HUES6 (cell line): ENCODE data around the gene ZNF451.

ENCODE experiments used
- H3K27ac ChIP-seq: 2 replicates; pipeline ENCODE4 v1.7.0; 2013; ENCODE audit warnings: low read depth, mild to moderate bottlenecking, low read length, inconsistent platforms
- H3K27me3 ChIP-seq: 2 replicates; pipeline ENCODE4 v1.6.1; 2013; ENCODE audit warnings: low read length; ENCODE audit not compliant: control insufficient read depth, insufficient read depth
- H3K36me3 ChIP-seq: 2 replicates; pipeline ENCODE4 v1.6.1; 2013; ENCODE audit warnings: low read length; ENCODE audit not compliant: control insufficient read depth, insufficient read depth
- H3K4me1 ChIP-seq: 2 replicates; pipeline ENCODE4 v1.6.1; 2013; ENCODE audit warnings: low read length; ENCODE audit not compliant: control insufficient read depth, insufficient read depth
- H3K4me3 ChIP-seq: 2 replicates; pipeline ENCODE4 v1.5.1; 2013; ENCODE audit warnings: low read depth, low read length
- H3K9ac ChIP-seq: one replicate; pipeline ENCODE4 v1.6.1; 2013; ENCODE audit warnings: mild to moderate bottlenecking, low read length
- H3K9me3 ChIP-seq: 2 replicates; pipeline ENCODE4 v1.6.1; 2013; ENCODE audit warnings: low read depth, low read length; ENCODE audit not compliant: control insufficient read depth, insufficient read depth

The ZNF451 gene

DNA sequence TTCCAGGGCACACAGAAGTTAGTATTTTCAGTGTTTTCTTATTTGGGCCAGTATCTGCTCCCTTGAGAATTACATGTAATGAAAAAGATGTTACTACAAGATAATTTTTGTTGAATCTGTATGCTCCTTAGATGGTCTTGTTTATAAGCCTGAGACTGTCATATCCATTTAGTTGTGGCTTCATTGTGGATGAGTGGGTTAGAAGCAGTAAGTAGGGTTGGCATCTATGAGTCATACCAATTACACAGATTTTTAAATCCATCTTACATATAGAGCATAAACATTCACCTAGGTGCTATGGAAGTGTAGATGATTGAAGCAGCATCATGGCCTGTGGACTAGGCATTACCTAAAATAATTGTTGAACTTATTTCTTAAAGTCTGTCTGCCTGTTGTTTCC, 68.7 kb downstream of the ZNF451 start:
- Histone ChIP-seq H3K27me3 (no peaks in the 10 kb centered on the region), H3K36me3 (peaks cover 35% of the 10 kb centered on the region), H3K4me3 (no peak overlapping the region), H3K4me1 (no peaks in the 10 kb centered on the region), H3K9me3 (no peaks in the 10 kb centered on the region; the same call in 1 of the 2 replicates), H3K27ac (no peak overlapping the region), H3K9ac (no peak overlapping the region)

DNA sequence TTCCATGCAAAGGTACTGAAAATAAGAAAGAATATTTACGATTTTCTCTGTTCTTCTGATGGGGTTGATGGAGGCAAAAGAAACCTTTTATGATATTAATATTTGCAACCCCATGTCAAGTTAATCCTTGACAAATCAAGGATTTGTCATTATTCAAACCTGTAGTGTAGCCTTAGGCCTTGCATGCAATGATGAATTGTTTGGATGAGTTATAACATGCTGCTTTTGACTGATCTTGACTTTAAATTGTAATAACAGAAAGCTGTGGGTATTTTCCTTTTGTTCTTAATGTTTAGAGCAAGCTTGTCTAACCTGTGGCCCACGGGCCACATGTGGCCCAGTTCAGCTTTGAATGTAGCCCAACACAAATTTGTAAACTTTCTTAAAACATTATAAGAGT, 69.1 kb downstream of the ZNF451 start:
- H3K9me3 ChIP-seq: peaks cover 3% of the 10 kb centered on the region; the same call in 1 of the 2 replicates
- no peak overlapping the region for H3K9ac ChIP-seq
- H3K4me3 ChIP-seq: no peak overlapping the region
- H3K27ac ChIP-seq: no peak overlapping the region
- H3K4me1 ChIP-seq: no peaks in the 10 kb centered on the region
- H3K27me3 ChIP-seq: no peaks in the 10 kb centered on the region
- peaks cover 35% of the 10 kb centered on the region for H3K36me3 ChIP-seq

DNA sequence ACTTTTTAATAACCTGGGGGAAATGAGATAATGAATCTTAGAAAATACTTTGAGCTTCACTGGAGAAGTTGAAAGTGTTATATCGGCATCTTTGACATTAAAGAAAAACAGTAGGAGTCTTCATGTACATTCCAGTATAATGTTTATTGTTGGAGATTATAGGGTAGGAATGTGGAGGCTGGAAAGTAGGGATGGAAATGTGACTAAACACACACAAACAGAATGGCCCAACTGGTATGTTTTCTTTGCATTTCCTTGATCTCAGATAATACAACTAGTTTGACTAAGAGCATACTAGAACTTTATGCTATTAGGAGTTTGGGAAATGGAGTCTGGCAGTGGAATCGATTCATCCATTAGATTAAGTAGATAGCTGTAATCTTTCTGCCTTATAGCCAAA, 72.0 kb downstream of the ZNF451 start:
- Histone ChIP-seq H3K4me1 (no peaks in the 10 kb centered on the region), H3K27me3 (no peaks in the 10 kb centered on the region), H3K4me3 (no peak overlapping the region), H3K27ac (no peak overlapping the region), H3K9ac (no peak overlapping the region), H3K36me3 (peaks cover 37% of the 10 kb centered on the region), H3K9me3 (peaks cover 16% of the 10 kb centered on the region; the same call in 1 of the 2 replicates)

DNA sequence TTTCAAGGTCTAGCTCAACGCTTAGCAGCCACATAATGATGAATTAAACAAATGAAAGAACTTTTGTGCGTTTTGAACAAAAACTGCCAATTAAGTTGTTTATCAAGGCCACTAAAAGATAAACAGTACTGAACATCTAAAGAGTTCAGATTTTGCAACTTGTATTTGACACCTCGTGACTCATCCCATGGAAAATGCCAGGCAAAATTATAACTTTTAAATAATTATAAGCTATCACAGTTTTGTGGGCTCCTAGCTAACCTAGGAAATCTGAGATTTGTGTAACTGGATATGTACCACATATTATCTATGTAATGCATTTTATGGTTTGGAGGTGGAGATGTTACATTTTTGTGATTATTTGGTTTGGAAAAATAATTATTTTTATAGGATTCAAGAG, 72.5 kb downstream of the ZNF451 start:
- H3K27ac ChIP-seq: no peak overlapping the region
- H3K9ac ChIP-seq: no peak overlapping the region
- H3K4me3 ChIP-seq: no peak overlapping the region
- peaks cover 41% of the 10 kb centered on the region for H3K36me3 ChIP-seq
- H3K27me3 ChIP-seq: no peaks in the 10 kb centered on the region
- H3K4me1 ChIP-seq: no peaks in the 10 kb centered on the region
- H3K9me3 ChIP-seq: peaks cover 16% of the 10 kb centered on the region; the same call in 1 of the 2 replicates

DNA sequence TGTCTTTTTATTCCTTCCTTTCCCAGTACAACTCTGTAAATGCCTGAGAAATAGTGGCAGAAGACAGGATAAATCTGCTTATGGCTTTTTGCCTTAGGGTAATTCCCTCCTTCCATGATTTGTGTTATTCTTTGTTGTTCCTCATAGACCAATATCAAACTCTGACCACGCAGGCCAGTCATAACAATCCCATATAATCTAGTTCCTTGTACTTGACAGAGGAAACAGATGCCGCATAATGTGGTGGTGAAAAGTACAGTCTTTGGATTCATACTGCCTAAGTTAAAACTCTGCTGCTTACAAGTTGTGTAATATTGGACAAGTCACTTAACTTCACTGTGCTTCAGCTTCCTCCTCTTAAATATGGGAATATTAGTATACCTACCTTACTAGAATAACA, 74.0 kb downstream of the ZNF451 start:
- Histone ChIP-seq H3K9me3 (peaks cover 16% of the 10 kb centered on the region; the same call in 1 of the 2 replicates), H3K4me3 (no peak overlapping the region), H3K27me3 (no peaks in the 10 kb centered on the region), H3K36me3 (peaks cover 48% of the 10 kb centered on the region), H3K4me1 (no peaks in the 10 kb centered on the region), H3K9ac (no peak overlapping the region), H3K27ac (no peak overlapping the region)

DNA sequence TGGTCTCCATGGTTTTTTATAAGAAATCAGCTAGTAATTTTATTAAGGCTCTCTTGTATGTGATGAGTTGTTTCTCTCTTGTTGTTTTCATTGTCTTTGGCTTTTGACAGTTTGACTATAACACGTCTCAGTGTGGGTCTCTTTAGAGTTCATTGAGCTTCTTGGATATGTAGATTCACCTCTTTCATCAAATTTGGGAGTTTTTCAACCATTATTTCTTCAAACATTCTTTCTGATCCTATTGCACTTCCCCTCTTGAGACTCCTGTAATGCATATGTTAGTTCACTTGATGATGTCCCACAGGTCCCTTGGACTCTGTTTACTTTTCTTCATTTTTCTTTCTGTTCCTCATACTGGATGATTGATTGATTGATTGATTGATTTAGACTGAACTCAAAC, 75.1 kb downstream of the ZNF451 start:
- H3K9ac ChIP-seq: no peak overlapping the region
- H3K4me1 ChIP-seq: no peaks in the 10 kb centered on the region
- H3K4me3 ChIP-seq: no peak overlapping the region
- H3K27ac ChIP-seq: no peak overlapping the region
- H3K9me3 ChIP-seq: peaks cover 16% of the 10 kb centered on the region; the same call in 1 of the 2 replicates
- peaks cover 48% of the 10 kb centered on the region for H3K36me3 ChIP-seq
- no peaks in the 10 kb centered on the region for H3K27me3 ChIP-seq

DNA sequence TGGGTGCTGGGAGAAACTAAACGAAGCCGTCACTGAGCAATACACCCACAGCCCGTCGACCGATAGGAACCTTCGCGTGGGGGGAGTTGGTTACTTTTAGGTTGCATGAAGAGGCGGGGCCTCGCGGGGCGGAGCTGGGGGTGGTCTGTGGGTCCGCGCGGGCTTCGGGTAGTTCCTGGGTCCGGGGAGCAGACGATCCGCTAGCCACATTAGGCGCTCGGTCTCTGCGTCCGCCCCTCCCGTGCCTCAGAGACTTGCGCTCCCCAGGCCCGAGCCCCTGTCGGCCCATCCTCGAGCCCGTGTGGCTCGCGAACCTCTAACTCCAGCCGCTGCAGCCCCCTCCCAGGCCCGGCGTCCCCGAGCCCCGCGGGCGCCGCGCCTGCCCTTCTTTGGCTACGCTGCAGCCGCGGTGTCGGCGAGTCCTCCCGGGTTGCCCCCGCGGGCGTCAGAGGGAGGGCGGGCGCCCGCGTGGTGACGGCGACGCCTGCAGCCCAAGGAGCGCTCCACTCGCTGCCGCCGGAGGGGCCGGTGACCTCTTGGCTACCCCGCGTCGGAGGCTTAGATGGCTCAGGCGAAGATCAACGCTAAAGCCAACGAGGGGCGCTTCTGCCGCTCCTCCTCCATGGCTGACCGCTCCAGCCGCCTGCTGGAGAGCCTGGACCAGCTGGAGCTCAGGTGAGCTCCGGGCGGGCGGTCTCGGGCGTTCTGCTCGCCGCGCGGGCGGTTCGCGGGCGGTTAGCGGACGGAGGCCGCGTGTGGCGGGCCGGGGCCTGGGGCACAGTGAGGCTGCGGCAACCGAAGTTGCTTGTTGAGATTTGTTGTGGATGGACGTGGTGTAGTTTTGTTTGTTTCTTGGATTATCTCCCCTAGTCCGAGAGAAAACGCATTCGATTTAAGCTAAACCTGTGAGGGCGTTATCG, 82.4 kb downstream of the ZNF451 start, which contains the start of gene BAG2:
Gene BAG2, plus strand, starts transcription at position 191 of the 920 bp plus-strand sequence. Its CDS starts 372 bp downstream, at position 563.
- peaks cover 30% of the 10 kb centered on the region for H3K4me1 ChIP-seq
- peak within 1 kb of the TSS; percentile 64; the same call in 1 of the 2 replicates for H3K27ac ChIP-seq
- peak within 1 kb of the TSS; percentile 75 for H3K4me3 ChIP-seq
- peaks cover 3% of the 10 kb centered on the region; the same call in 1 of the 2 replicates for H3K27me3 ChIP-seq
- peaks cover 8% of the 10 kb centered on the region for H3K36me3 ChIP-seq
- no peaks in the 10 kb centered on the region for H3K9me3 ChIP-seq
- H3K9ac ChIP-seq: peak within 1 kb of the TSS; percentile 85

DNA sequence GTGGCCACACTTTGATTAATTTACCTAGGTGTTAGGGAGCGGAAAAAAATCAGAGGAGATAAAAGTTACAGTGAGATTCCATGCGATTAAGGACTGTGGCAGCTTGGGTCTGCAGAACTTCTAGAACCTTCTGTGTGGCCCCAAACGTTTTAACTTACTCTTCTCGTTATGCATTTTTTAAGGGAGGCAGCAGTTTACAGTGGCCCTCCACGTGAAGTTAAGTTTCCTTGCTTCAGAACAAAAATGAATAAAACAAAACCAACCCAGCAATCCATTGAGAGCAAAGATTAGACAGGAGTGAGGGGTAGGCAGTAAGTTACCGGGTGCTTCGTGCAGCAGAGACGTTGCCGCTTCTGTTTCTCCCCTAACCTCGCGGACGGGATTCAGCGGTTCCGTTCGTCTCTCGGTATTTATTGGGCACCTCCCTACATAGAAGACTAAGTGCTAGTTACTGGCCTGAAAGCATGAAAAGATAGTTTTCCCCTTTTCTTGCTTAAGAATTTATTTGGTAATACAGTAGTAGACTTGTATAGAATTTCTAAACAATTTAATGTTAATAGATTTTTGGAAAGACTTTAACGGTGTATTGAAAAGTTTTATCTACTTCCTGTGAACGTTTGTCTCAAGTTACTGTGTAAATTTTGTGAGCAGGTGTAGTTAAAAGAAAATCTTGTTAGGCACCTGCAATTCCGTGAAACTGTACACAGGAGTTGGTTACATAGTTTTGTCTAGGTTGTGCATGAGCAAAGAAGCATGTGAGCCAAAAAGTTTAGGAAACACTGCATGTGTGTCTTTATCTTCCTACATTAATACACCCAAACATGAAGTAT, 83.3 kb downstream of the ZNF451 start:
- Histone ChIP-seq H3K4me1 (peaks cover 30% of the 10 kb centered on the region), H3K9ac (peak overlapping the region; percentile 85), H3K4me3 (peak overlapping the region; percentile 75), H3K9me3 (no peaks in the 10 kb centered on the region), H3K36me3 (peaks cover 7% of the 10 kb centered on the region; the same call in 1 of the 2 replicates), H3K27me3 (peaks cover 3% of the 10 kb centered on the region; the same call in 1 of the 2 replicates), H3K27ac (peak overlapping the region; percentile 77; the same call in 1 of the 2 replicates)

DNA sequence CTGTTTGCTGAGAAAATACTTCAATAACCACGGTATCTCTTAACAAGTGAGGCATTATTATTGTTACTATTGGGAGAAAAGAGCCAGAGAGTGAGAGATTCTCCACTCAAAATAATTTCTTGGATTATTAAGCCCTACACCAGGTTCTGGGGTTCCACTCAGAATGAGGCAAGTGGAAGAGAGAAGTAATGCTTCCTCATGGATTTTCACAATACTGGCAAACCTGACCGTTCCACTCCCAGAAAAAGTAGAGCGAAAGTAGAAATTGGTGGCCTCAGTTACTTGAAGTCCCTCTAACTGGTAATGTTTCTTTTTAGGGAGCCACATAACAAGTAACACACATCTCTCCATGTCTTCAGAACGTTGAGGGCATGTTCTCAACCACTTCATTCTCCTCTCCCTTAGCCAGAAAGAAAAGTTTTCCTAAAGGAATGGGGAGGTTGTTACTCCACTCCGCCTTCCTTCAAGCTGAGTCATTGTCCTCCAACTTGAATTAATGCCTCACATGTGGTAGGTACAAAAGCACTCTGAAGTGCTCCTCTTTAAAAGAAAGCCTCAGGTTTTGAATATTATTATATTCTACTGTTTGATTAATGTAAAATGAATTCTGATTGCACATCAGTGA, 84.0 kb downstream of the ZNF451 start:
- peaks cover 30% of the 10 kb centered on the region for H3K4me1 ChIP-seq
- H3K27ac ChIP-seq: peak overlapping the region; percentile 77; the same call in 1 of the 2 replicates
- H3K9ac ChIP-seq: peak overlapping the region; percentile 85
- H3K27me3 ChIP-seq: peaks cover 3% of the 10 kb centered on the region; the same call in 1 of the 2 replicates
- peak overlapping the region; percentile 75 for H3K4me3 ChIP-seq
- no peaks in the 10 kb centered on the region for H3K9me3 ChIP-seq
- peaks cover 2% of the 10 kb centered on the region; the same call in 1 of the 2 replicates for H3K36me3 ChIP-seq

DNA sequence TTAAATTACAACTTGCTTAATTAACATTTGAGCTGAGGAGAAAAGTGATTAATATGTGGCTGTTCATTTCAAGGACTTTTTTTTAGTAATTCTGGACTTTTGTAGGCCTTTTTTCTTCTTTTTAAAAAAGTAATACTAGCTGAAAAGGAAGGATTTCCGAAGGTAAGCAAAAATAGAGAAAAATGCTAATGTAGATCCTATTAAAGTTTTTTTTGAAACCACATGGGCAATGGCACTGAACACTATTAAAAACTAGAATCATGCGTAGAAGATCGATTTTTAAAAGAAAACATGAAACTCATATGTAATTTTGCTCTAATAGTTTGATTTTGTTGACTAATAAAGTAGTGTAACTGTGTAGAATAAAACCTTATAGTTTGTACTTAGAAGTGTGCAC, 84.5 kb downstream of the ZNF451 start:
- H3K4me3 ChIP-seq: peak overlapping the region; percentile 75
- H3K36me3 ChIP-seq: peaks cover 2% of the 10 kb centered on the region; the same call in 1 of the 2 replicates
- peaks cover 30% of the 10 kb centered on the region for H3K4me1 ChIP-seq
- H3K9me3 ChIP-seq: no peaks in the 10 kb centered on the region
- H3K27me3 ChIP-seq: peaks cover 3% of the 10 kb centered on the region; the same call in 1 of the 2 replicates
- H3K27ac ChIP-seq: peak overlapping the region; percentile 77; the same call in 1 of the 2 replicates
- no peak overlapping the region for H3K9ac ChIP-seq
